ENCODE data around the gene TEX38. TPM values are rescaled to one million over a fixed set of nuclear protein-coding genes. Genes with fewer than 3 reads are reported as not detected.
"Not testable (repeated sequence)": the region's sequence is repeated elsewhere in the genome, so short reads cannot be mapped to it uniquely, and the experiment has no call there.

The TEX38 gene
- total RNA-seq, 1 experiment from 2014 or later: not detected

DNA sequence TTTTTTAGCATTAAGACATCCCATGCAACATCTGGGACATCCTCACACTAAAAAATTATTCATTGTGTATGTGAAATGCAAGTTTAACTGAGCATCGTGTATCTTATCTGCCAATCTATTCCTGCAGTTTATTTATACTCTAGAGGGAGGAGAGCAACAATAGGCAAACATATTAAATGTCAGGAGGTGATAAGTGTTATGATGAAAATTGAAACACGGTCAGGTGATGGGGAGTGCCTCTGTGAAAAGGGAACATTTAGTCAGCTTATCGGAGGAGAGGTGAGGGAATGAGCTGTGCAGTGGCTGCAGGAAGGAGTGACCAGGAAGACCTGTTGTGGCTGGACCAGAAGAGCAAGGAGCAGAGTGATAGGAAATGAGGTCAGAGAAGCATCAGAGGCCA lies 48.0 kb downstream of the TEX38 start:
- ChIA-PET POLR2A (ENCODE audit: unreplicated experiment) (no interaction called here), CTCF (no interaction called here)
- H3K4me2 ChIP-seq (ENCODE audit: low read length): peak overlapping the region; percentile 100
- TF ChIP-seq CTCF (conservative IDR thresholded peaks at IDR 0.05; ENCODE audit: low read depth, low read length): no peak
- no peak for TF ChIP-seq EZH2phosphoT487 (IDR thresholded peaks at IDR 0.05; ENCODE audit: borderline replicate concordance, low read length)
- no peak for TF ChIP-seq EZH2 (IDR thresholded peaks at IDR 0.05; ENCODE audit: low read length, unreplicated experiment)
- ATAC-seq (peak; percentile 44), DNase-seq (peak; percentile 53)
- H3F3A ChIP-seq (ENCODE audit: low read length, unreplicated experiment): no peaks in the 10 kb centered on the region
- no TSS peak for BruUV-seq (replicated peaks)
- peaks cover 27% of the 10 kb centered on the region for H3K79me2 ChIP-seq (ENCODE audit: low read length)
- H3K9me3 ChIP-seq (ENCODE audit: low read length): no peaks in the 10 kb centered on the region
- H3K9ac ChIP-seq (ENCODE audit: low read length): peak overlapping the region; percentile 96
- H3K27me3 ChIP-seq (ENCODE audit: low read length): no peaks in the 10 kb centered on the region
- peaks cover 12% of the 10 kb centered on the region for H4K20me1 ChIP-seq (ENCODE audit: low read length)
- H3K4me3 ChIP-seq (ENCODE audit: low read length): peak overlapping the region; percentile 100
- intact Hi-C loops (cut with micrococcal nuclease): loop anchor here (2.0 to 10.0 kb wide), 4 partner anchors 57 to 275 kb away; partner anchors contain the start of gene MKNK1
- H3K9me2 ChIP-seq (replicated peaks; ENCODE audit: low read length): no peaks in the 10 kb centered on the region
- peak overlapping the region; percentile 55 for H3K27ac ChIP-seq (ENCODE audit: low read length)
- peaks cover 14% of the 10 kb centered on the region for H3K36me3 ChIP-seq (ENCODE audit: low read depth, low read length)
- H3K4me1 ChIP-seq (ENCODE audit: insufficient read depth, low read length): peaks cover 25% of the 10 kb centered on the region
- H2AFZ ChIP-seq (ENCODE audit: low read length): peak overlapping the region; percentile 88

DNA sequence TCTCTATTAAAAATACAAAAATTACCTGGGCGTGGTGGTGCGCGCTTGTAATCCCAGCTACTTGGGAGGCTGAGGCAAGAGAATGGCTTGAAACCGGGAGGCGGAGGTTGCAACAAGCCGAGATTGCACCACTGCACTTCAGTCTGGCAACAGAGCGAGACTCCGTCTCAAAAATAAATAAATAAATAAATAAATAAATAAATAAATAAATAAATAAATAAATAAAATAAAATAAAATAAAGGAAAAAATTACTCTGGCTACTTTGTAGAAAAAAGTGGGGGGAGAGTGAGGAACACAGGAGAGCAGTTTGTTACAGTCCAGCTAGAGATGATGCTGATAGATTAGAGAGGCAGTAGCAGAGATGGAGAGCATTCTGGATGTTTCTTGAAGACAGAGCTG lies 48.7 kb downstream of the TEX38 start:
- H3K9me3 ChIP-seq (ENCODE audit: low read length); H3K36me3 ChIP-seq (ENCODE audit: low read depth, low read length); BruUV-seq (replicated peaks); H3K9me2 ChIP-seq (replicated peaks; ENCODE audit: low read length); H3K4me2 ChIP-seq (ENCODE audit: low read length); H2AFZ ChIP-seq (ENCODE audit: low read length); ATAC-seq; H3K4me3 ChIP-seq (ENCODE audit: low read length); H3K27me3 ChIP-seq (ENCODE audit: low read length); H3F3A ChIP-seq (ENCODE audit: low read length, unreplicated experiment); H3K27ac ChIP-seq (ENCODE audit: low read length); DNase-seq; H3K9ac ChIP-seq (ENCODE audit: low read length); CTCF ChIA-PET; POLR2A ChIA-PET (ENCODE audit: unreplicated experiment): not testable (repeated sequence)
- intact Hi-C loops (cut with micrococcal nuclease): loop anchor here (10.0 kb wide), 1 partner anchor 276 kb away; no protein-coding TSS in a partner anchor
- Histone ChIP-seq H3K4me1 (ENCODE audit: insufficient read depth, low read length) (peaks cover 26% of the 10 kb centered on the region), H4K20me1 (ENCODE audit: low read length) (peaks cover 12% of the 10 kb centered on the region), H3K79me2 (ENCODE audit: low read length) (peaks cover 27% of the 10 kb centered on the region)

DNA sequence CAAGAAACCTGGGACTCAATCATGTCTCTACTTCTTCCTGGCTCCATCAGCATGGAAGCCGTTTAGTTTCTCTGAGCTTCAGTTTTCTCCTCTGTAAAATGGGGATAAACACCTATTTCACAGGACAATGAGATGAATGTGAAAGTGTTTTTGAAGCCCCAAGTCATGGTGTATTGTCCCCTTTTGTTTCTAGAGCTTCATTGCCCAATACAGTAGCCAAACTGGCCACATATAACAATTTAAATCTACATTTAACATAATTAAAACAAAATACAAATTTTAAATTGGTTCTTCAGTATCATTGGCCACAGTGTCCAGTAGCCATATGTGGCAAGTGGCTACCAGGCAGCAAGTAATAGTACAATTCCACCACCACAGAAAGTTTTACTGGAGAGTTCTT lies 49.5 kb downstream of the TEX38 start:
- intact Hi-C loops (cut with micrococcal nuclease): loop anchor here (10.0 kb wide), 1 partner anchor 276 kb away; no protein-coding TSS in a partner anchor
- Histone ChIP-seq H3K79me2 (ENCODE audit: low read length) (peaks cover 27% of the 10 kb centered on the region), H3K9me2 (replicated peaks; ENCODE audit: low read length) (no peaks in the 10 kb centered on the region), H3K27me3 (ENCODE audit: low read length) (no peaks in the 10 kb centered on the region), H4K20me1 (ENCODE audit: low read length) (peaks cover 12% of the 10 kb centered on the region), H3F3A (ENCODE audit: low read length, unreplicated experiment) (no peaks in the 10 kb centered on the region), H3K27ac (ENCODE audit: low read length) (no peak overlapping the region), H3K4me1 (ENCODE audit: insufficient read depth, low read length) (peaks cover 33% of the 10 kb centered on the region), H3K36me3 (ENCODE audit: low read depth, low read length) (peaks cover 4% of the 10 kb centered on the region; the same call in 1 of the 2 replicates), H3K9ac (ENCODE audit: low read length) (no peak overlapping the region), H3K9me3 (ENCODE audit: low read length) (no peaks in the 10 kb centered on the region), H3K4me2 (ENCODE audit: low read length) (no peak overlapping the region), H2AFZ (ENCODE audit: low read length) (no peak overlapping the region), H3K4me3 (ENCODE audit: low read length) (no peak overlapping the region)
- ATAC-seq (no peak), DNase-seq (no peak)
- ChIA-PET CTCF (no interaction called here), POLR2A (ENCODE audit: unreplicated experiment) (no interaction called here)
- no TSS peak for BruUV-seq (replicated peaks)
- TF ChIP-seq CTCF (conservative IDR thresholded peaks at IDR 0.05; ENCODE audit: low read depth, low read length): no peak
- no peak for TF ChIP-seq EZH2phosphoT487 (IDR thresholded peaks at IDR 0.05; ENCODE audit: borderline replicate concordance, low read length)
- no peak for TF ChIP-seq EZH2 (IDR thresholded peaks at IDR 0.05; ENCODE audit: low read length, unreplicated experiment)
